ENCODE results near the gene ABHD10. TPM values are rescaled to one million over a fixed set of nuclear protein-coding genes. Genes with fewer than 3 reads are reported as not detected.

The ABHD10 gene
- total and polyA plus RNA-seq, 10 of the 15 experiments (the other 5 are each of a cell fraction or from before 2014, with no cell fraction given): 12.3 to 51.0 (median 28.9) TPM

DNA sequence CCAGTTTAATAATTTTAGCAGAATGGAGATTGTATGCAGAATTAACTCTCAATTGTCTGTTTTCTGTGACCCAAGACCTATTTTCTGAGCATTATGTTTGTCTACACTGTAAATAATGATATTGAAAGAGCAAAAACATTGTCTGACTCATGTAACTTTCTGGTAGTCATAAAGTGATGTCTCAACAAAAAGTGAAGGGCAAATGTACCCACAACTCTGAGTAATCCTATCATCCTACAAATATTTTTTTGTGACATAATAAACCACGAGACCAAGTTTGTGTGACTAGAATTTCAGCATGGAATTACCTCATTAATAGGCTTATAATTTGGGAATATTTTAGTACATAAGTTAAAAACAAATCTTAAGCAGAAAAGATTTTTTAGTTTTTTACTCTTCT, 15.4 kb upstream of the ABHD10 start:
- H3K4me1 ChIP-seq (ENCODE audit: control insufficient read depth, insufficient read depth, low read length): no peaks in the 10 kb centered on the region
- BruUV-seq (replicated peaks): no TSS peak
- DNase-seq (ENCODE audit: low read depth, low spot score) (no peak), ATAC-seq (no peak), FAIRE-seq (no peak)
- H3K4me3 ChIP-seq: no peak overlapping the region
- H4K20me1 ChIP-seq (ENCODE audit: control insufficient read depth, insufficient read depth): no peaks in the 10 kb centered on the region
- in situ Hi-C loops (cut with MboI): no loop called here
- POLR2A ChIA-PET: interaction anchor here (0.7 kb wide), 1 partner anchor 261 kb away, joined by 3 read pairs; no protein-coding TSS in a partner anchor
- CTCF ChIA-PET: interaction anchor here (0.7 to 8.4 kb wide), 6 partner anchors 50 to 369 kb away, joined by 3 to 69 read pairs (median 4); no protein-coding TSS in a partner anchor
- intact Hi-C loops (cut with micrococcal nuclease; ENCODE audit: unreplicated experiment): no loop called here
- H3K36me3 ChIP-seq (ENCODE audit: control insufficient read depth in 2 of 2, insufficient read depth in 2 of 2, low read length in 1 of 2): no peaks in the 10 kb centered on the region
- H3K27me3 ChIP-seq (replicated peaks in 1 of 2; ENCODE audit: control insufficient read depth in 2 of 2, insufficient read depth in 2 of 2, low read length in 1 of 2): no peaks in the 10 kb centered on the region
- RAD21 ChIA-PET (ENCODE audit: unreplicated experiment): interaction anchor here (0.8 to 1.9 kb wide), 5 partner anchors 68 to 248 kb away, joined by 3 to 7 read pairs (median 3); no protein-coding TSS in a partner anchor
- no peak overlapping the region for H2AFZ ChIP-seq (ENCODE audit: control insufficient read depth, low read depth, low read length)
- SMC1A ChIA-PET (ENCODE audit: uncharacterized antibody, unreplicated experiment): interaction anchor here (1.8 to 23.3 kb wide), 2 partner anchors 15 to 243 kb away, joined by 5 to 424 read pairs; partner anchors contain the start of gene ABHD10
- no peak for TF ChIP-seq ASH2L (IDR thresholded peaks at IDR 0.05; ENCODE audit: borderline replicate concordance, low read depth)
- TF ChIP-seq, protein P1, sequence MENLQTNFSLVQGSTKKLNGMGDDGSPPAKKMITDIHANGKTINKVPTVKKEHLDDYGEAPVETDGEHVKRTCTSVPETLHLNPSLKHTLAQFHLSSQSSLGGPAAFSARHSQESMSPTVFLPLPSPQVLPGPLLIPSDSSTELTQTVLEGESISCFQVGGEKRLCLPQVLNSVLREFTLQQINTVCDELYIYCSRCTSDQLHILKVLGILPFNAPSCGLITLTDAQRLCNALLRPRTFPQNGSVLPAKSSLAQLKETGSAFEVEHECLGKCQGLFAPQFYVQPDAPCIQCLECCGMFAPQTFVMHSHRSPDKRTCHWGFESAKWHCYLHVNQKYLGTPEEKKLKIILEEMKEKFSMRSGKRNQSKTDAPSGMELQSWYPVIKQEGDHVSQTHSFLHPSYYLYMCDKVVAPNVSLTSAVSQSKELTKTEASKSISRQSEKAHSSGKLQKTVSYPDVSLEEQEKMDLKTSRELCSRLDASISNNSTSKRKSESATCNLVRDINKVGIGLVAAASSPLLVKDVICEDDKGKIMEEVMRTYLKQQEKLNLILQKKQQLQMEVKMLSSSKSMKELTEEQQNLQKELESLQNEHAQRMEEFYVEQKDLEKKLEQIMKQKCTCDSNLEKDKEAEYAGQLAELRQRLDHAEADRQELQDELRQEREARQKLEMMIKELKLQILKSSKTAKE (IDR thresholded peaks at IDR 0.05; ENCODE audit: low read depth, poor library complexity, severe bottlenecking): no peak
- TF ChIP-seq, protein P2, sequence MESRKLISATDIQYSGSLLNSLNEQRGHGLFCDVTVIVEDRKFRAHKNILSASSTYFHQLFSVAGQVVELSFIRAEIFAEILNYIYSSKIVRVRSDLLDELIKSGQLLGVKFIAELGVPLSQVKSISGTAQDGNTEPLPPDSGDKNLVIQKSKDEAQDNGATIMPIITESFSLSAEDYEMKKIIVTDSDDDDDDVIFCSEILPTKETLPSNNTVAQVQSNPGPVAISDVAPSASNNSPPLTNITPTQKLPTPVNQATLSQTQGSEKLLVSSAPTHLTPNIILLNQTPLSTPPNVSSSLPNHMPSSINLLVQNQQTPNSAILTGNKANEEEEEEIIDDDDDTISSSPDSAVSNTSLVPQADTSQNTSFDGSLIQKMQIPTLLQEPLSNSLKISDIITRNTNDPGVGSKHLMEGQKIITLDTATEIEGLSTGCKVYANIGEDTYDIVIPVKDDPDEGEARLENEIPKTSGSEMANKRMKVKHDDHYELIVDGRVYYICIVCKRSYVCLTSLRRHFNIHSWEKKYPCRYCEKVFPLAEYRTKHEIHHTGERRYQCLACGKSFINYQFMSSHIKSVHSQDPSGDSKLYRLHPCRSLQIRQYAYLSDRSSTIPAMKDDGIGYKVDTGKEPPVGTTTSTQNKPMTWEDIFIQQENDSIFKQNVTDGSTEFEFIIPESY (IDR thresholded peaks at IDR 0.05): no peak
- no peak for TF ChIP-seq LARP7 (IDR thresholded peaks at IDR 0.05)
- TF ChIP-seq, protein P3, sequence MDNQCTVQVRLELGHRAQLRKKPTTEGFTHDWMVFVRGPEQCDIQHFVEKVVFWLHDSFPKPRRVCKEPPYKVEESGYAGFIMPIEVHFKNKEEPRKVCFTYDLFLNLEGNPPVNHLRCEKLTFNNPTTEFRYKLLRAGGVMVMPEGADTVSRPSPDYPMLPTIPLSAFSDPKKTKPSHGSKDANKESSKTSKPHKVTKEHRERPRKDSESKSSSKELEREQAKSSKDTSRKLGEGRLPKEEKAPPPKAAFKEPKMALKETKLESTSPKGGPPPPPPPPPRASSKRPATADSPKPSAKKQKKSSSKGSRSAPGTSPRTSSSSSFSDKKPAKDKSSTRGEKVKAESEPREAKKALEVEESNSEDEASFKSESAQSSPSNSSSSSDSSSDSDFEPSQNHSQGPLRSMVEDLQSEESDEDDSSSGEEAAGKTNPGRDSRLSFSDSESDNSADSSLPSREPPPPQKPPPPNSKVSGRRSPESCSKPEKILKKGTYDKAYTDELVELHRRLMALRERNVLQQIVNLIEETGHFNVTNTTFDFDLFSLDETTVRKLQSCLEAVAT (IDR thresholded peaks at IDR 0.05): no peak
- TF ChIP-seq, protein P4, sequence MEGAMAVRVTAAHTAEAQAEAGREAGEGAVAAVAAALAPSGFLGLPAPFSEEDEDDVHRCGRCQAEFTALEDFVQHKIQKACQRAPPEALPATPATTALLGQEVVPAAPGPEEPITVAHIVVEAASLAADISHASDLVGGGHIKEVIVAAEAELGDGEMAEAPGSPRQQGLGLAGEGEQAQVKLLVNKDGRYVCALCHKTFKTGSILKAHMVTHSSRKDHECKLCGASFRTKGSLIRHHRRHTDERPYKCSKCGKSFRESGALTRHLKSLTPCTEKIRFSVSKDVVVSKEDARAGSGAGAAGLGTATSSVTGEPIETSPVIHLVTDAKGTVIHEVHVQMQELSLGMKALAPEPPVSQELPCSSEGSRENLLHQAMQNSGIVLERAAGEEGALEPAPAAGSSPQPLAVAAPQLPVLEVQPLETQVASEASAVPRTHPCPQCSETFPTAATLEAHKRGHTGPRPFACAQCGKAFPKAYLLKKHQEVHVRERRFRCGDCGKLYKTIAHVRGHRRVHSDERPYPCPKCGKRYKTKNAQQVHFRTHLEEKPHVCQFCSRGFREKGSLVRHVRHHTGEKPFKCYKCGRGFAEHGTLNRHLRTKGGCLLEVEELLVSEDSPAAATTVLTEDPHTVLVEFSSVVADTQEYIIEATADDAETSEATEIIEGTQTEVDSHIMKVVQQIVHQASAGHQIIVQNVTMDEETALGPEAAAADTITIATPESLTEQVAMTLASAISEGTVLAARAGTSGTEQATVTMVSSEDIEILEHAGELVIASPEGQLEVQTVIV (IDR thresholded peaks at IDR 0.05; ENCODE audit: borderline replicate concordance, partially characterized antibody): no peak
- TF ChIP-seq TCF12 (IDR thresholded peaks at IDR 0.05; ENCODE audit: low read depth, low read length): no peak
- TF ChIP-seq, protein P5, sequence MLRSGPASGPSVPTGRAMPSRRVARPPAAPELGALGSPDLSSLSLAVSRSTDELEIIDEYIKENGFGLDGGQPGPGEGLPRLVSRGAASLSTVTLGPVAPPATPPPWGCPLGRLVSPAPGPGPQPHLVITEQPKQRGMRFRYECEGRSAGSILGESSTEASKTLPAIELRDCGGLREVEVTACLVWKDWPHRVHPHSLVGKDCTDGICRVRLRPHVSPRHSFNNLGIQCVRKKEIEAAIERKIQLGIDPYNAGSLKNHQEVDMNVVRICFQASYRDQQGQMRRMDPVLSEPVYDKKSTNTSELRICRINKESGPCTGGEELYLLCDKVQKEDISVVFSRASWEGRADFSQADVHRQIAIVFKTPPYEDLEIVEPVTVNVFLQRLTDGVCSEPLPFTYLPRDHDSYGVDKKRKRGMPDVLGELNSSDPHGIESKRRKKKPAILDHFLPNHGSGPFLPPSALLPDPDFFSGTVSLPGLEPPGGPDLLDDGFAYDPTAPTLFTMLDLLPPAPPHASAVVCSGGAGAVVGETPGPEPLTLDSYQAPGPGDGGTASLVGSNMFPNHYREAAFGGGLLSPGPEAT (IDR thresholded peaks at IDR 0.05; ENCODE audit: low read depth): no peak
- no peak for TF ChIP-seq YBX1 (IDR thresholded peaks at IDR 0.05)
- TF ChIP-seq GABPA (IDR thresholded peaks at IDR 0.05; ENCODE audit: low read depth): no peak
- no peak for TF ChIP-seq POU2F2 (IDR thresholded peaks at IDR 0.05; ENCODE audit: borderline replicate concordance, low read depth, low read length)
- no peak for TF ChIP-seq RELA (IDR thresholded peaks at IDR 0.05; ENCODE audit: borderline replicate concordance, partially characterized antibody)
- TF ChIP-seq CBX5 (IDR thresholded peaks at IDR 0.05; ENCODE audit: low read depth): no peak
- no peak for TF ChIP-seq HCFC1 (IDR thresholded peaks at IDR 0.05; ENCODE audit: low read length)
- no peak overlapping the region for H3K4me2 ChIP-seq (ENCODE audit: control insufficient read depth, insufficient read depth)
- H3K79me2 ChIP-seq (ENCODE audit: control insufficient read depth, insufficient read depth, low read length): no peaks in the 10 kb centered on the region
- H3K27ac ChIP-seq (ENCODE audit: control insufficient read depth, insufficient read depth): no peak overlapping the region
- H3K9me3 ChIP-seq (replicated peaks; ENCODE audit: control insufficient read depth, insufficient read depth, low read length): no peaks in the 10 kb centered on the region
- H3K9ac ChIP-seq (ENCODE audit: control insufficient read depth, insufficient read depth, low read length): no peak overlapping the region
- WGBS (ENCODE audit: insufficient coverage, insufficient replicate concordance, low lambda C conversion rate, missing lambda C conversion rate): 0% methylated on average over 1 of the region's 1 CpG

Data from GM12878 (cell line).